Duodenal mucosa (tissue), 2 donors: Measurements from ENCODE around the gene DMBX1.

Source experiments
- H3K27ac ChIP-seq: one replicate; pipeline ENCODE4 v1.7.0; 2013; ENCODE audit warnings: low read depth, low read length
- H3K27me3 ChIP-seq, 2 donors: one replicate each; pipeline ENCODE4 v1.7.0; 2013; ENCODE audit warnings: low read length in 2 of 2, control low read depth in 1 of 2; ENCODE audit not compliant: insufficient read depth in 2 of 2, control insufficient read depth in 1 of 2
- H3K36me3 ChIP-seq, 2 donors: one replicate each; pipeline ENCODE4 v1.7.0; 2013; ENCODE audit warnings: low read length in 2 of 2, control low read depth in 1 of 2; ENCODE audit not compliant: insufficient read depth in 2 of 2, control insufficient read depth in 1 of 2
- H3K4me1 ChIP-seq, 2 donors: one replicate each; pipeline ENCODE4 v1.7.0; 2013; ENCODE audit warnings: low read length in 2 of 2, control low read depth in 1 of 2; ENCODE audit not compliant: insufficient read depth in 2 of 2, control insufficient read depth in 1 of 2
- H3K4me3 ChIP-seq, 2 donors: one replicate each; pipeline ENCODE4 v1.7.0; 2013; ENCODE audit warnings: low read length in 2 of 2, low read depth in 1 of 2
- H3K9ac ChIP-seq, 2 donors: one replicate each; pipeline ENCODE4 v1.7.0; 2013; ENCODE audit warnings: low read length in 2 of 2, low read depth in 1 of 2
- H3K9me3 ChIP-seq, 2 donors: one replicate each; pipeline ENCODE4 v1.7.0; 2013; ENCODE audit warnings: low read length in 2 of 2, control low read depth in 1 of 2; ENCODE audit not compliant: control insufficient read depth in 1 of 2

Gene DMBX1

GRCh38 chr1:46481961-46482360, 7.7 kb upstream of the DMBX1 start:
- Histone ChIP-seq H3K4me1 (no peaks in the 10 kb centered on the region), H3K36me3 (no peaks in the 10 kb centered on the region), H3K9me3 (no peaks in the 10 kb centered on the region), H3K27me3 (peaks cover 30 to 39% of the 10 kb centered on the region in 2 donors), H3K4me3 (no peak overlapping the region), H3K27ac (no peak overlapping the region), H3K9ac (no peak overlapping the region)

GRCh38 chr1:46483589-46483988, 6.0 kb upstream of the DMBX1 start:
- H3K4me1 ChIP-seq: no peaks in the 10 kb centered on the region
- H3K27me3 ChIP-seq: peaks cover 44 to 55% of the 10 kb centered on the region in 2 donors
- H3K36me3 ChIP-seq: no peaks in the 10 kb centered on the region
- H3K27ac ChIP-seq: no peak overlapping the region
- H3K9ac ChIP-seq: no peak overlapping the region
- H3K4me3 ChIP-seq: no peak overlapping the region
- H3K9me3 ChIP-seq: no peaks in the 10 kb centered on the region

- H3K27me3 ChIP-seq: peaks cover 55 to 63% of the 10 kb centered on the region in 2 donors
- H3K27ac ChIP-seq: no peak overlapping the region
- H3K36me3 ChIP-seq: no peaks in the 10 kb centered on the region
- no peak overlapping the region for H3K9ac ChIP-seq
- no peak overlapping the region for H3K4me3 ChIP-seq
- H3K9me3 ChIP-seq: no peaks in the 10 kb centered on the region
- H3K4me1 ChIP-seq: peaks cover 2 to 7% of the 10 kb centered on the region in 2 donors
These were observed 4.7 kb upstream of the DMBX1 start for GRCh38 chr1:46484783-46485490.

GRCh38 chr1:46485564-46486431, 3.8 kb upstream of the DMBX1 start:
- no peaks in the 10 kb centered on the region for H3K9me3 ChIP-seq
- no peak overlapping the region for H3K4me3 ChIP-seq
- peaks cover 64 to 72% of the 10 kb centered on the region in 2 donors for H3K27me3 ChIP-seq
- no peak overlapping the region for H3K27ac ChIP-seq
- H3K4me1 ChIP-seq: peaks cover 7 to 14% of the 10 kb centered on the region in 2 donors
- no peak overlapping the region for H3K9ac ChIP-seq
- no peaks in the 10 kb centered on the region for H3K36me3 ChIP-seq

- Histone ChIP-seq H3K9me3 (no peaks in the 10 kb centered on the region), H3K27me3 (peaks cover 71 to 78% of the 10 kb centered on the region in 2 donors), H3K9ac (no peak overlapping the region), H3K4me3 (no peak overlapping the region), H3K4me1 (peaks cover 7 to 14% of the 10 kb centered on the region in 2 donors), H3K36me3 (no peaks in the 10 kb centered on the region), H3K27ac (no peak overlapping the region)
These were observed 3.1 kb upstream of the DMBX1 start for GRCh38 chr1:46486432-46487015.

- no peaks in the 10 kb centered on the region for H3K36me3 ChIP-seq
- H3K9ac ChIP-seq: no peak overlapping the region
- peaks cover 7 to 14% of the 10 kb centered on the region in 2 donors for H3K4me1 ChIP-seq
- peaks cover 80 to 84% of the 10 kb centered on the region in 2 donors for H3K27me3 ChIP-seq
- H3K27ac ChIP-seq: no peak overlapping the region
- H3K4me3 ChIP-seq: no peak overlapping the region
- H3K9me3 ChIP-seq: no peaks in the 10 kb centered on the region
These were observed 1.8 kb upstream of the DMBX1 start for GRCh38 chr1:46487818-46488218.

- Histone ChIP-seq H3K4me3 (no peak overlapping the region), H3K27ac (no peak overlapping the region), H3K4me1 (peaks cover 7 to 14% of the 10 kb centered on the region in 2 donors), H3K36me3 (no peaks in the 10 kb centered on the region), H3K9me3 (no peaks in the 10 kb centered on the region), H3K9ac (no peak overlapping the region), H3K27me3 (peaks cover 83 to 86% of the 10 kb centered on the region in 2 donors)
These were observed 1.1 kb upstream of the DMBX1 start for GRCh38 chr1:46488343-46489168.

GRCh38 chr1:46489169-46489637, 433 bp upstream of the DMBX1 start:
- Histone ChIP-seq H3K36me3 (no peaks in the 10 kb centered on the region), H3K9ac (no peak overlapping the region), H3K4me1 (peaks cover 7 to 14% of the 10 kb centered on the region in 2 donors), H3K9me3 (no peaks in the 10 kb centered on the region), H3K27me3 (peaks cover 86 to 87% of the 10 kb centered on the region in 2 donors), H3K27ac (no peak overlapping the region), H3K4me3 (peak overlapping the region; percentile 8 to 32)

- Histone ChIP-seq H3K9ac (no peak overlapping the region), H3K4me3 (peak overlapping the region in 1 of 2 donors; percentile 56), H3K36me3 (no peaks in the 10 kb centered on the region), H3K27ac (no peak overlapping the region), H3K4me1 (peaks cover 7 to 14% of the 10 kb centered on the region in 2 donors), H3K9me3 (no peaks in the 10 kb centered on the region), H3K27me3 (peaks cover 88 to 89% of the 10 kb centered on the region in 2 donors)
These were observed 695 bp downstream of the DMBX1 start for GRCh38 chr1:46490406-46490655.
